Esophagus squamous epithelium (tissue), 4 donors: ENCODE measurements around the gene RPL5.

Source experiments
- CTCF ChIP-seq, 6 experiments: fragments of 450-650 bp in 4 of 6; fragments of 200-600 bp in 2 of 6; sonication (generic) in 2 of 6; IDR thresholded peaks; one replicate each; pipeline ENCODE4 v1.5.1; 2016 to 2019; ENCODE audit warnings: antibody characterized with exemption in 6 of 6, mild to moderate bottlenecking in 4 of 6, moderate library complexity in 4 of 6
- POLR2A ChIP-seq, 4 donors: fragments of 450-650 bp; IDR thresholded peaks; one replicate each; pipeline ENCODE4 v1.6.1; 2017; ENCODE audit warnings: antibody characterized with exemption in 4 of 4, mild to moderate bottlenecking in 4 of 4, moderate library complexity in 3 of 4

GRCh38 chr1:92887465-92887864 is 55.6 kb downstream of the RPL5 start:
- no peak for TF ChIP-seq CTCF (IDR thresholded peaks at IDR 0.05)
- no peak for TF ChIP-seq POLR2A (IDR thresholded peaks at IDR 0.05)
